Prostate gland (tissue), 2 donors: ENCODE results near the gene ZC3H6.

Experiments used
- POLR2A ChIP-seq: fragments of 450-650 bp; IDR thresholded peaks from one replicate; pipeline ENCODE4 v1.6.1; 2016; ENCODE audit warnings: antibody characterized with exemption, mild to moderate bottlenecking
- TF ChIP-seq, protein P1 (sequence below), 4 experiments: fragments of 200-600 bp in 2 of 4; fragments of 450-650 bp in 2 of 4; sonication (generic) in 2 of 4; IDR thresholded peaks; 1 replicate in 3 of 4; 2 replicates in 1 of 4; pipeline ENCODE4 v1.5.1; 2016 to 2019; ENCODE audit warnings: antibody characterized with exemption in 4 of 4, mild to moderate bottlenecking in 2 of 4, moderate library complexity in 2 of 4

DNA sequence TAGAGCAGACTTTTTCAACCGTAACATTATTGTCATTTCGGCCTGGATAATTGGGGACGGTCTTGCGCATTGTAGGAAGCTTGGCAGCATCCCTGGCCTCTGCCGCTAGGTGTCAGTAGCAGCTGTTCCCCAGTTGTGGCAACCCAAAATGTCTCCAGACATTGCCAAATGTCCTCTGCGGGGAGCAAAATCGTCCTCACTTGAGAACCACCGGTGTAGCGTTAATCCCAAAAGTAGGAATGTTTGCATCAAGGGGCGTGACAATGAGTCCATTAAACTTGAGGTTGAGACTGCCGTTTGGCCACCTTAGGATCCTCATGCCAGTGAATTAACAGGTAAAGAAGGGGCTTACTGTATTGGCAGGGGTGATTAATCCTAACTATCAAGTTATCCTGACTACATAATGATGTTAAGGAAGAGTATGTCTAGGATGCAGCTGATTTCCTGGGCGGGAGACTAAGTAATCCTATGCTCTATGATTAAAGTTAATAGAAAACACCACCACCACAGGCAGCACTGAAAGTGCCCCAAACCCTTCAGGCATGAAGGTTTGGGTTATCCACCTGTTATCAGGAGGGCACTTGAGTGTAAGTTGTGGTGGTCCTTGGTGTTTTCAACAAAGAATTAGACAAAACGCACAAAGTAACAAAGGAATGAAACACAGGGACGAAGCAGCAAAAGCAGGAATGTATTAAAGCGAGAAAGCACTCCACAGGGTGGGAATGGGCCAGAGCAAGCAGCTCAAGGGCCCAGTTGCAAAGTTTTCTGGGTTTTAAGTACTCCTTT lies 15.7 kb upstream of the ZC3H6 start:
- TF ChIP-seq, protein P1, sequence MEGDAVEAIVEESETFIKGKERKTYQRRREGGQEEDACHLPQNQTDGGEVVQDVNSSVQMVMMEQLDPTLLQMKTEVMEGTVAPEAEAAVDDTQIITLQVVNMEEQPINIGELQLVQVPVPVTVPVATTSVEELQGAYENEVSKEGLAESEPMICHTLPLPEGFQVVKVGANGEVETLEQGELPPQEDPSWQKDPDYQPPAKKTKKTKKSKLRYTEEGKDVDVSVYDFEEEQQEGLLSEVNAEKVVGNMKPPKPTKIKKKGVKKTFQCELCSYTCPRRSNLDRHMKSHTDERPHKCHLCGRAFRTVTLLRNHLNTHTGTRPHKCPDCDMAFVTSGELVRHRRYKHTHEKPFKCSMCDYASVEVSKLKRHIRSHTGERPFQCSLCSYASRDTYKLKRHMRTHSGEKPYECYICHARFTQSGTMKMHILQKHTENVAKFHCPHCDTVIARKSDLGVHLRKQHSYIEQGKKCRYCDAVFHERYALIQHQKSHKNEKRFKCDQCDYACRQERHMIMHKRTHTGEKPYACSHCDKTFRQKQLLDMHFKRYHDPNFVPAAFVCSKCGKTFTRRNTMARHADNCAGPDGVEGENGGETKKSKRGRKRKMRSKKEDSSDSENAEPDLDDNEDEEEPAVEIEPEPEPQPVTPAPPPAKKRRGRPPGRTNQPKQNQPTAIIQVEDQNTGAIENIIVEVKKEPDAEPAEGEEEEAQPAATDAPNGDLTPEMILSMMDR (IDR thresholded peaks at IDR 0.05), result peak; percentile 65 to 92 (median 78)
- no peak for TF ChIP-seq POLR2A
